WTC11 (cell line): ENCODE results near the gene HJURP. TPM values are rescaled to one million over a fixed set of nuclear protein-coding genes. Genes with fewer than 3 reads are reported as not detected.

Experiments used
- ATAC-seq: fragments of 200-7000 bp; cut with Tn5 transposase; 2 replicates; pipeline ENCODE4 v1.10.0; 2021; ENCODE audit warnings: mild to moderate bottlenecking, moderate library complexity
- CTCF ChIA-PET: fragments of 300-600 bp; sonication (Branson Sonifier 250); formaldehyde crosslinking; loops from one replicate; lab custom pipeline; 2021; ENCODE audit warnings: antibody characterized with exemption; lab: Charles Lee
- POLR2A ChIA-PET: fragments of 350-600 bp; sonication (Branson Sonifier 250); formaldehyde crosslinking; loops from one replicate; lab custom pipeline; 2021; ENCODE audit warnings: antibody characterized with exemption; lab: Charles Lee
- DNase-seq: peaks from one replicate; pipeline ENCODE4 v3.0.0; 2021; ENCODE audit warnings: low spot score
- H3K27ac Mint-ChIP-seq: 2 replicates; pipeline ENCODE4 v1.8.0; 2021; ENCODE audit warnings: mixed read lengths
- H3K27me3 Mint-ChIP-seq: 2 replicates; pipeline ENCODE4 v1.8.0; 2021; ENCODE audit warnings: low read depth, mild to moderate bottlenecking, moderate library complexity, mixed read lengths
- H3K36me3 Mint-ChIP-seq: 2 replicates; pipeline ENCODE4 v1.8.0; 2021; ENCODE audit warnings: mixed read lengths
- H3K4me1 Mint-ChIP-seq: 2 replicates; pipeline ENCODE4 v1.8.0; 2022; ENCODE audit warnings: mixed read lengths
- H3K4me3 Mint-ChIP-seq: 2 replicates; pipeline ENCODE4 v1.8.0; 2021; ENCODE audit warnings: mild to moderate bottlenecking, moderate library complexity, mixed read lengths
- H3K9me3 Mint-ChIP-seq: 2 replicates; pipeline ENCODE4 v1.8.0; 2021; ENCODE audit warnings: mixed read lengths
- AFF4 ChIP-seq: sonication (generic); formaldehyde crosslinking; IDR thresholded peaks from 2 replicates; pipeline ENCODE4 v1.8.1; 2023; ENCODE audit warnings: mild to moderate bottlenecking, missing genetic modification reagents, borderline replicate concordance
- ARID4B ChIP-seq: sonication (generic); formaldehyde crosslinking; IDR thresholded peaks from 2 replicates; pipeline ENCODE4 v1.8.0; 2023; ENCODE audit warnings: missing genetic modification reagents, mild to moderate bottlenecking, borderline replicate concordance
- CTCF ChIP-seq: fragments of 200-600 bp; IDR thresholded peaks from 2 replicates; pipeline ENCODE4 v1.8.0; 2022; ENCODE audit warnings: antibody characterized with exemption
- E2F1 ChIP-seq: sonication (generic); formaldehyde crosslinking; IDR thresholded peaks from 2 replicates; pipeline ENCODE4 v1.8.0; 2022; ENCODE audit warnings: mild to moderate bottlenecking, missing genetic modification reagents
- ETV6 ChIP-seq: sonication (generic); formaldehyde crosslinking; IDR thresholded peaks from 2 replicates; pipeline ENCODE4 v1.8.1; 2022; ENCODE audit warnings: mild to moderate bottlenecking, missing genetic modification reagents
- GTF2I ChIP-seq: fragments of 250-450 bp; sonication (Bioruptor Pico); conservative IDR thresholded peaks from 2 replicates; pipeline ENCODE4 v1.4.0; 2021; ENCODE audit warnings: mild to moderate bottlenecking
- KAT7 ChIP-seq: sonication (generic); formaldehyde crosslinking; IDR thresholded peaks from 2 replicates; pipeline ENCODE4 v1.8.1; 2023; ENCODE audit warnings: missing genetic modification reagents, mild to moderate bottlenecking, borderline replicate concordance
- NR3C1 ChIP-seq: sonication (generic); formaldehyde crosslinking; conservative IDR thresholded peaks from 2 replicates; pipeline ENCODE4 v1.8.1; 2023; ENCODE audit warnings: low read depth, mild to moderate bottlenecking, missing genetic modification reagents
- PRDM15 ChIP-seq: sonication (generic); formaldehyde crosslinking; IDR thresholded peaks from 2 replicates; pipeline ENCODE4 v1.8.0; 2022; ENCODE audit warnings: missing genetic modification reagents
- RORB ChIP-seq: fragments of 250-450 bp; sonication (Bioruptor Pico); IDR thresholded peaks from 2 replicates; pipeline ENCODE4 v1.9.0; 2021; ENCODE audit warnings: mild to moderate bottlenecking
- SOX15 ChIP-seq: fragments of 250-450 bp; sonication (Bioruptor Pico); IDR thresholded peaks from 2 replicates; pipeline ENCODE4 v1.9.0; 2021; ENCODE audit warnings: mild to moderate bottlenecking
- STAT6 ChIP-seq: sonication (generic); formaldehyde crosslinking; conservative IDR thresholded peaks from 2 replicates; pipeline ENCODE4 v1.8.1; 2023; ENCODE audit warnings: mild to moderate bottlenecking, low read depth, missing genetic modification reagents, moderate library complexity
- TEAD4 ChIP-seq: sonication (generic); formaldehyde crosslinking; IDR thresholded peaks from 2 replicates; pipeline ENCODE4 v1.8.0; 2022; ENCODE audit warnings: mild to moderate bottlenecking, missing genetic modification reagents
- ZMAT4 ChIP-seq: fragments of 250-450 bp; sonication (Bioruptor Pico); IDR thresholded peaks from 2 replicates; pipeline ENCODE4 v1.9.0; 2021; ENCODE audit warnings: mild to moderate bottlenecking
- total RNA-seq: library from RNA; stranded (reverse); gene quantifications from 3 replicates; pipeline ENCODE4 v1.2.3, GENCODE V29; 2021

HJURP gene
- total RNA-seq, 1 experiment from 2014 or later = 83.7 TPM

- no peak for TF ChIP-seq CTCF
- TF ChIP-seq NR3C1 (CRISPR knock-in tag) = no peak
- no peak for TF ChIP-seq ZMAT4 (CRISPR knock-in tag)
- no peak for TF ChIP-seq SOX15
- TF ChIP-seq PRDM15 (CRISPR knock-in tag) = no peak
- TF ChIP-seq GTF2I (CRISPR knock-in tag) = no peak
- TF ChIP-seq STAT6 (CRISPR knock-in tag) = no peak
- TF ChIP-seq ARID4B (CRISPR knock-in tag) = no peak
Measured at GRCh38 chr2:233820774-233821105, 33.6 kb downstream of the HJURP start (continued).

- CTCF ChIA-PET = interaction anchor here (1.4 kb wide), 1 partner anchor 13 kb away, joined by 5 read pairs; no protein-coding TSS in a partner anchor
- no peaks in the 10 kb centered on the region for H3K9me3 Mint-ChIP-seq
- DNase-seq = no peak
- POLR2A ChIA-PET = no interaction called here
- H3K27me3 Mint-ChIP-seq = no peaks in the 10 kb centered on the region
- no peak for ATAC-seq
- no peaks in the 10 kb centered on the region for H3K36me3 Mint-ChIP-seq
- H3K27ac Mint-ChIP-seq = no peak overlapping the region
- peaks cover 5% of the 10 kb centered on the region; the same call in 1 of the 2 replicates for H3K4me1 Mint-ChIP-seq
- H3K4me3 Mint-ChIP-seq = no peak overlapping the region
- no peak for TF ChIP-seq KAT7 (CRISPR knock-in tag)
- TF ChIP-seq RORB = no peak
- TF ChIP-seq AFF4 (CRISPR knock-in tag) = no peak
- TF ChIP-seq TEAD4 (CRISPR knock-in tag) = no peak
- no peak for TF ChIP-seq E2F1 (CRISPR knock-in tag)
- TF ChIP-seq ETV6 (CRISPR knock-in tag) = no peak
Measured at GRCh38 chr2:233819884-233820773, 34.2 kb downstream of the HJURP start.
